Loucy (cell line): ENCODE measurements around the gene PTPRA.

Source experiments
- EZH2phosphoT487 ChIP-seq: fragments of 200-600 bp; IDR thresholded peaks from 2 replicates; pipeline ENCODE4 v1.6.1; 2018; ENCODE audit warnings: antibody characterized with exemption, mild to moderate bottlenecking, moderate library complexity, borderline replicate concordance
- TF ChIP-seq, protein P1 (sequence below): fragments of 200-600 bp; sonication (generic); conservative IDR thresholded peaks from 2 replicates; pipeline ENCODE4 v1.5.1; 2014; ENCODE audit warnings: mild to moderate bottlenecking, antibody characterized with exemption, low read length

DNA sequence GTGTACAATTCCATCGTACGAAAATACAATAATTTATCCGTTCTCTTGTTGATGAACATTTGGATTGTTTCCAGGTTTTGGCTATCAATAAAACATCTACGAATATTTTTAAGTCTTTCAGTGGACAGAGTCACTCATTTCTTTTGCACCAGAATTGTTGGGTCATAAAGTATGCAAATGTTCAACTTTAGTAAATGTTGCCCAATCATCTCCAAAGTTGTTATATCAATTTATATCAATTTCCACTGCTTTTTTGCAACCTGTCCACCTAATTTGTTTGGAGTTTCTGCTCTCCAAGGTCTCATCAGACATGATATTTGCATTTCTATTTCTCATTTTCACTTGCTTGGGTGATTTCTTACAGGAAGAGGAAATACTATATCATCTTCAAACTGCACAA is 46.6 kb upstream of the PTPRA start:
- TF ChIP-seq, protein P1, sequence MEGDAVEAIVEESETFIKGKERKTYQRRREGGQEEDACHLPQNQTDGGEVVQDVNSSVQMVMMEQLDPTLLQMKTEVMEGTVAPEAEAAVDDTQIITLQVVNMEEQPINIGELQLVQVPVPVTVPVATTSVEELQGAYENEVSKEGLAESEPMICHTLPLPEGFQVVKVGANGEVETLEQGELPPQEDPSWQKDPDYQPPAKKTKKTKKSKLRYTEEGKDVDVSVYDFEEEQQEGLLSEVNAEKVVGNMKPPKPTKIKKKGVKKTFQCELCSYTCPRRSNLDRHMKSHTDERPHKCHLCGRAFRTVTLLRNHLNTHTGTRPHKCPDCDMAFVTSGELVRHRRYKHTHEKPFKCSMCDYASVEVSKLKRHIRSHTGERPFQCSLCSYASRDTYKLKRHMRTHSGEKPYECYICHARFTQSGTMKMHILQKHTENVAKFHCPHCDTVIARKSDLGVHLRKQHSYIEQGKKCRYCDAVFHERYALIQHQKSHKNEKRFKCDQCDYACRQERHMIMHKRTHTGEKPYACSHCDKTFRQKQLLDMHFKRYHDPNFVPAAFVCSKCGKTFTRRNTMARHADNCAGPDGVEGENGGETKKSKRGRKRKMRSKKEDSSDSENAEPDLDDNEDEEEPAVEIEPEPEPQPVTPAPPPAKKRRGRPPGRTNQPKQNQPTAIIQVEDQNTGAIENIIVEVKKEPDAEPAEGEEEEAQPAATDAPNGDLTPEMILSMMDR = no peak
- no peak for TF ChIP-seq EZH2phosphoT487
